ENCODE data around the gene NUP50.
A peak's percentile ranks its signal among the peaks of the same experiment; 100 is the strongest.

NUP50 gene

DNA sequence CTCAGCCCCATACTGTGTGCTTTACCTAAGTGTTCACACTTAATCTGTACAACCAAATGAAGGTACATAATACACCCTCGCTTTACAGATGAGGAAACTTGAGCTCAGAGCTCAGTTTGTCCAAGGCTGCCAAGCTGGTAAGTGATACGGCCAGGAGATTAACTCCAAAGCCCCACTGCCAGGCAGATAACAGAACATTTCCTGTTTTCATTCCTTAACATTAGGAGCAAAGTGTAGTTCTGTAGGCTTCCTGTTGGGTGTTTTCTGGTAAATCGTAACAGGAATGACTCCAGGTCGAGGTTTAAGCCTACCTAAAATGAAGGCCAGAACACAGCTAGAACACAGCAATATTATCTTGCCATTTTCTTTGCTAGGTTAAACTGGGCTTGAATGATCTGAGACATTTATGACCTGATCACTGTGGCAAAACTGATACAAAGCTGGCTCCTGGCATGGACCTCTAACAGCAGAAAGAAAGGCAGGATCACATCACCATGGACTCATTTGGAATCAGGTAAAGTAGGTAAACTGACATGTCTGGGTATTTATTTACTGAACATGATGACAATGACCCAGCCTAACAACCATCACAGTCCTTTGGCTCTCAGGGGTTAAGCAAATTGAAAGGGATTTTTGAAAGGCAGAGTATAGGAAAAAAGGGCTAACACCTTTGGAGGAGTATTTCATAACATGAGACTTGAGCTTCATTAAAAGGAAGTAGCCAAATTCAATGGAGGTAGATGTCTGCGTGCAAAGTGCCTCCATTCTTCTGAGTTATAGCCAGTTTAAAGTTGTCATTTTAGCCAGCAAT lies 3.9 kb upstream of the NUP50 start:
- H2BK12ac ChIP-seq (ENCODE audit: low read length), result no peak overlapping the region
- H2AFZ ChIP-seq (ENCODE audit: insufficient read depth, low read length, poor library complexity), result no peak overlapping the region
- H4K91ac ChIP-seq (ENCODE audit: low read depth, low read length), result no peak overlapping the region
- peaks cover 32% of the 10 kb centered on the region for H3K79me1 ChIP-seq (ENCODE audit: low read length)
- H3K14ac ChIP-seq (ENCODE audit: low read length), result no peak overlapping the region
- no peak overlapping the region for H3K4me3 ChIP-seq (ENCODE audit: low read depth, low read length)
- peaks cover 18% of the 10 kb centered on the region for H3K79me2 ChIP-seq (ENCODE audit: control insufficient read depth, insufficient read depth, low read length, poor library complexity)
- no peak overlapping the region for H3K9ac ChIP-seq (ENCODE audit: low read length)
- no peak overlapping the region for H3K18ac ChIP-seq (ENCODE audit: low read length)
- H2BK120ac ChIP-seq (ENCODE audit: insufficient read depth, low read length, poor library complexity), result peak overlapping the region; percentile 18
- peaks cover 18 to 25% of the 10 kb centered on the region in 2 experiments for H3K4me1 ChIP-seq (ENCODE audit: control insufficient read depth in 1 of 2, insufficient read depth in 2 of 2, low read length in 2 of 2)
- no peaks in the 10 kb centered on the region for H3K9me3 ChIP-seq (ENCODE audit: insufficient read depth, low read depth, low read length)
- H4K12ac ChIP-seq (ENCODE audit: low read depth, low read length), result no peak overlapping the region
- peaks cover 3 to 7% of the 10 kb centered on the region in 2 experiments for H3K36me3 ChIP-seq (ENCODE audit: control insufficient read depth in 1 of 2, insufficient read depth in 2 of 2, low read length in 2 of 2)
- H4K8ac ChIP-seq (ENCODE audit: low read depth, low read length), result peak overlapping the region; percentile 53
- peak overlapping the region; percentile 39 for H3K4ac ChIP-seq (ENCODE audit: low read depth, low read length)
- H3K27me3 ChIP-seq (ENCODE audit: insufficient read depth, low read length), result no peaks in the 10 kb centered on the region
- DNase-seq, result peak in 1 of 2 donors; percentile 52
- H3K4me2 ChIP-seq (ENCODE audit: low read length), result no peak overlapping the region
- no CpG with 5 or more reads among the region's 5 CpGs for WGBS (ENCODE audit: extremely low coverage, insufficient coverage, insufficient read length)
- H2AK5ac ChIP-seq (ENCODE audit: low read length), result no peak overlapping the region
- no peak overlapping the region for H2BK5ac ChIP-seq (ENCODE audit: low read depth, low read length, poor library complexity)
- H3K23ac ChIP-seq (ENCODE audit: low read length), result no peak overlapping the region
- H3K27ac ChIP-seq (ENCODE audit: low read depth, low read length), result peak overlapping the region; percentile 55

DNA sequence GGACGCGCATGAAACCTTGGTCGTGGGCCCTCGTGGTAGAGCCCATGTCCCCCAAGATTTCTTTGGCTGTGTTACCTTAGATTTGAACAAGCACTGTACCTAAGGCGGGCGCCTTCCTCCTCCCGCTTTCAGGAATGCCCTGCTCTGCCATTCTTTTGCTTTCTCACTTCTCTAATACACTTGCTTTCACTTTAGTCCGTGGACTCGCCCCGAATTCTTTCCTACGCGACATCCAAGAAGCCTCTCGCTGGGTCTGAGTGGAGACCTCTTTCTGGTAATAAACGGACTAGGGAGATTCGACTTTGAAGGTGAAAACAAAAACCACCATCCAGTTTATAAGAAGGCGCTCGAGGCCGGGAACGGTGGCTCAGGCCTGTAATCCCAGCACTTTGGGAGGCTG lies 1.2 kb upstream of the NUP50 start:
- Histone ChIP-seq H3K14ac (ENCODE audit: low read length) (peak overlapping the region; percentile 53), H2BK12ac (ENCODE audit: low read length) (no peak overlapping the region), H3K9me3 (ENCODE audit: insufficient read depth, low read depth, low read length) (no peaks in the 10 kb centered on the region), H2AK5ac (ENCODE audit: low read length) (no peak overlapping the region), H2BK5ac (ENCODE audit: low read depth, low read length, poor library complexity) (peak overlapping the region; percentile 70), H2AFZ (ENCODE audit: insufficient read depth, low read length, poor library complexity) (no peak overlapping the region), H3K79me1 (ENCODE audit: low read length) (peaks cover 27% of the 10 kb centered on the region), H3K27ac (ENCODE audit: low read depth, low read length) (peak overlapping the region; percentile 85), H3K4ac (ENCODE audit: low read depth, low read length) (peak overlapping the region; percentile 92), H4K8ac (ENCODE audit: low read depth, low read length) (peak overlapping the region; percentile 68), H3K27me3 (ENCODE audit: insufficient read depth, low read length) (no peaks in the 10 kb centered on the region), H3K18ac (ENCODE audit: low read length) (peak overlapping the region; percentile 56), H3K4me3 (ENCODE audit: low read depth, low read length) (no peak overlapping the region), H4K91ac (ENCODE audit: low read depth, low read length) (peak overlapping the region; percentile 78), H3K36me3 (ENCODE audit: control insufficient read depth in 1 of 2, insufficient read depth in 2 of 2, low read length in 2 of 2) (peaks cover 3 to 4% of the 10 kb centered on the region in 2 experiments), H3K23ac (ENCODE audit: low read length) (no peak overlapping the region), H3K9ac (ENCODE audit: low read length) (no peak overlapping the region), H3K4me2 (ENCODE audit: low read length) (peak overlapping the region; percentile 98), H3K4me1 (ENCODE audit: control insufficient read depth in 1 of 2, insufficient read depth in 2 of 2, low read length in 2 of 2) (peaks cover 8 to 20% of the 10 kb centered on the region in 2 experiments), H3K79me2 (ENCODE audit: control insufficient read depth, insufficient read depth, low read length, poor library complexity) (peaks cover 25% of the 10 kb centered on the region), H2BK120ac (ENCODE audit: insufficient read depth, low read length, poor library complexity) (peak overlapping the region; percentile 18), H4K12ac (ENCODE audit: low read depth, low read length) (peak overlapping the region; percentile 27)
- WGBS (ENCODE audit: extremely low coverage, insufficient coverage, insufficient read length), result no CpG with 5 or more reads among the region's 19 CpGs
- DNase-seq, result no peak

DNA sequence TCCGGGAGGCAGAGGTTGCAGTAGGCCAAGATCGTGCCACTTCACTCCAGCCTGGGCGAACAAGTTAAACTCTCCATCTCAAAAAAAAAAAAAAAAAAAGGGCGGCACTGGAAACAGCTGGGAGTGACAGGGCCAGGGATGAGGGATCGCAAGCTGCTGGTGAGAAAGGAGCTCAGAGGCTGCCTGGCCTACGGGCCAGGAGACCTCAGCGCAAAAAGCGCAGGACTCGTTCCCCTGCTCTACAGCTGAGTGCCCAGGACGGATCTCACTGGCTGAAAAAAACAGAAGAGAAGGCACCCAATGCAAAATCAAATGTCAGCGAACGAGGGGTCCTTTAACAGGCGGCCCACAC lies 650 bp upstream of the NUP50 start:
- H3K79me1 ChIP-seq (ENCODE audit: low read length), result peaks cover 25% of the 10 kb centered on the region
- peaks cover 2 to 3% of the 10 kb centered on the region in 2 experiments for H3K36me3 ChIP-seq (ENCODE audit: control insufficient read depth in 1 of 2, insufficient read depth in 2 of 2, low read length in 2 of 2)
- H2BK5ac ChIP-seq (ENCODE audit: low read depth, low read length, poor library complexity), result peak overlapping the region; percentile 70
- peak overlapping the region; percentile 77 for H4K8ac ChIP-seq (ENCODE audit: low read depth, low read length)
- peak; percentile 57 to 69 for DNase-seq
- H3K4me3 ChIP-seq (ENCODE audit: low read depth, low read length), result peak overlapping the region; percentile 86
- peak overlapping the region; percentile 78 for H4K91ac ChIP-seq (ENCODE audit: low read depth, low read length)
- H2AFZ ChIP-seq (ENCODE audit: insufficient read depth, low read length, poor library complexity), result peak overlapping the region; percentile 57
- peak overlapping the region; percentile 51 for H3K4ac ChIP-seq (ENCODE audit: low read depth, low read length)
- H4K12ac ChIP-seq (ENCODE audit: low read depth, low read length), result peak overlapping the region; percentile 71
- peak overlapping the region; percentile 99 for H3K9ac ChIP-seq (ENCODE audit: low read length)
- no peaks in the 10 kb centered on the region for H3K27me3 ChIP-seq (ENCODE audit: insufficient read depth, low read length)
- peak overlapping the region; percentile 98 for H3K4me2 ChIP-seq (ENCODE audit: low read length)
- H2BK120ac ChIP-seq (ENCODE audit: insufficient read depth, low read length, poor library complexity), result peak overlapping the region; percentile 87
- peaks cover 25% of the 10 kb centered on the region for H3K79me2 ChIP-seq (ENCODE audit: control insufficient read depth, insufficient read depth, low read length, poor library complexity)
- H3K27ac ChIP-seq (ENCODE audit: low read depth, low read length), result peak overlapping the region; percentile 85
- H2AK5ac ChIP-seq (ENCODE audit: low read length), result peak overlapping the region; percentile 31
- peaks cover 4 to 15% of the 10 kb centered on the region in 2 experiments for H3K4me1 ChIP-seq (ENCODE audit: control insufficient read depth in 1 of 2, insufficient read depth in 2 of 2, low read length in 2 of 2)
- peak overlapping the region; percentile 76 for H3K14ac ChIP-seq (ENCODE audit: low read length)
- H3K18ac ChIP-seq (ENCODE audit: low read length), result peak overlapping the region; percentile 76
- no CpG with 5 or more reads among the region's 13 CpGs for WGBS (ENCODE audit: extremely low coverage, insufficient coverage, insufficient read length)
- no peak overlapping the region for H3K23ac ChIP-seq (ENCODE audit: low read length)
- peak overlapping the region; percentile 25 for H2BK12ac ChIP-seq (ENCODE audit: low read length)
- H3K9me3 ChIP-seq (ENCODE audit: insufficient read depth, low read depth, low read length), result no peaks in the 10 kb centered on the region

DNA sequence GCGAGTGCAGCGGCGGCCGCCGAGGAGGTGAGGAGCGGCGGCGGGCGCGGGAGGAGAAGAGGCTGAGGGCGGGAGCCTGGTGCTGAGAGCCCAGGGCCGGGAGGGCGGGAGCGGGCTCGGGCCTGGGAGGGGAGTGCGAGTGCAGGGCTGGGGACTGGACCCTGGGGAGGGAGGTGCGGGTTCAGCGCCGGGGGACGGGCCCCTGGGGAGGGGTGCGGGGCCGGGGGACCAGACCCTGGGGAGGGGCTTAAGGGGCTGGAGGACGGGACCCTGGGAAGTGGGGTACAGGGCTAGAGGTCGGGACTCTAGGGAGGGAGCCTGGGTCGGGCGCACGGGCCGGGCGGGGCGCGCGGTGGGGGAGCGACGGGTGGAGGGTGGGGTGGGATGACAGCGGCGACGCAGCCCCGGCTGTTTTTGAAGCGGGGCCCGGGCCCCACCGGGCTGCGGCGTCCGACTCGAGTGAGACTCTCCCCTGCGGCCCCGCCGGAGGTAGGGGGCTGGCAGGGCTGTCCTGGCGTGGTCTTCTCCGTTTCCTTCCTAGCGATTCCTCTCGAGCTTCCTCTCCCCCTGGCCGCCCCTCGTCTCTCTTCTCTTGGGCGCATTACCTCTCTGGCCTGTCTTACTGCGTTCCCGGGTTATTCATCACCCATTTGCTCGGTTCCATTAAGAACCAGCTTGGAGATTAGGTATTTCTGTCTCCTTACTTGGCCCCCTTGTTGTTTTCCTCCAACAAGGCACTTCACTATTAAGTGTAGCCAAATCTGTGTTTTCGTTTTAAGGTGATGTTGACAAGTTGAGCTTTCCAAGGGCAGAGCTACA lies 754 bp downstream of the NUP50 start:
- Histone ChIP-seq H3K9me3 (ENCODE audit: insufficient read depth, low read depth, low read length) (no peaks in the 10 kb centered on the region), H3K27ac (ENCODE audit: low read depth, low read length) (peak overlapping the region; percentile 91), H3K4me1 (ENCODE audit: control insufficient read depth in 1 of 2, insufficient read depth in 2 of 2, low read length in 2 of 2) (peaks cover 3 to 10% of the 10 kb centered on the region in 2 experiments), H4K8ac (ENCODE audit: low read depth, low read length) (peak overlapping the region; percentile 97), H3K36me3 (ENCODE audit: control insufficient read depth in 1 of 2, insufficient read depth in 2 of 2, low read length in 2 of 2) (peaks cover 7 to 9% of the 10 kb centered on the region in 2 experiments), H3K23ac (ENCODE audit: low read length) (no peak overlapping the region), H3K79me2 (ENCODE audit: control insufficient read depth, insufficient read depth, low read length, poor library complexity) (peaks cover 25% of the 10 kb centered on the region), H3K27me3 (ENCODE audit: insufficient read depth, low read length) (no peaks in the 10 kb centered on the region), H2BK120ac (ENCODE audit: insufficient read depth, low read length, poor library complexity) (peak overlapping the region; percentile 96), H4K12ac (ENCODE audit: low read depth, low read length) (peak overlapping the region; percentile 99), H3K18ac (ENCODE audit: low read length) (peak overlapping the region; percentile 99), H2BK5ac (ENCODE audit: low read depth, low read length, poor library complexity) (peak overlapping the region; percentile 97), H2BK12ac (ENCODE audit: low read length) (peak overlapping the region; percentile 83), H3K4me2 (ENCODE audit: low read length) (peak overlapping the region; percentile 75), H2AK5ac (ENCODE audit: low read length) (peak overlapping the region; percentile 95), H2AFZ (ENCODE audit: insufficient read depth, low read length, poor library complexity) (peak overlapping the region; percentile 98), H3K4me3 (ENCODE audit: low read depth, low read length) (peak overlapping the region; percentile 93), H3K4ac (ENCODE audit: low read depth, low read length) (peak overlapping the region; percentile 100), H3K9ac (ENCODE audit: low read length) (peak overlapping the region; percentile 91), H4K91ac (ENCODE audit: low read depth, low read length) (peak overlapping the region; percentile 98), H3K14ac (ENCODE audit: low read length) (peak overlapping the region; percentile 99), H3K79me1 (ENCODE audit: low read length) (peaks cover 25% of the 10 kb centered on the region)
- WGBS (ENCODE audit: extremely low coverage, insufficient coverage, insufficient read length), result no CpG with 5 or more reads among the region's 59 CpGs
- peak in 1 of 2 donors; percentile 42 for DNase-seq
